ENCODE measurements around the gene CADM4.

Gene CADM4

DNA sequence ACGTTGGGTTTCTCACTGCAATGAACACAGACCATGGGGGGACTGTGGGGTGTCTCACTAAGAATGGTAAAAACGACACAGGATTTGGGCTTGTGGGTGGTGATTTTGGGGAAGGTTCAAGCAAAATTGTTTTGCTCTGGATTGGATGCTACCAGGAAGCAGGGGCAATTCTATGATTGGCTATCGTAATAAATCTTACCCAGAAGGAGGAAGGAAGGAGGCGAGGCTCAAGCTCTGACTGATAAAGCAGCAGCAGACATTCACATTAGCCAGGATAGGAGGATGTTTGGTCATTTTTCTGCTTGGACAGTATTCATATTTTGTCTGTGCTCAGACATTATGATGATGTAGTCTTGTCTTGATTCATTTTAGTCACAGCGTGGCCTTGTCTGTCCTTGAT is 41.8 kb downstream of the CADM4 start:
- DNase-seq (ENCODE audit: low read depth): no peak
- TF ChIP-seq, protein P1, sequence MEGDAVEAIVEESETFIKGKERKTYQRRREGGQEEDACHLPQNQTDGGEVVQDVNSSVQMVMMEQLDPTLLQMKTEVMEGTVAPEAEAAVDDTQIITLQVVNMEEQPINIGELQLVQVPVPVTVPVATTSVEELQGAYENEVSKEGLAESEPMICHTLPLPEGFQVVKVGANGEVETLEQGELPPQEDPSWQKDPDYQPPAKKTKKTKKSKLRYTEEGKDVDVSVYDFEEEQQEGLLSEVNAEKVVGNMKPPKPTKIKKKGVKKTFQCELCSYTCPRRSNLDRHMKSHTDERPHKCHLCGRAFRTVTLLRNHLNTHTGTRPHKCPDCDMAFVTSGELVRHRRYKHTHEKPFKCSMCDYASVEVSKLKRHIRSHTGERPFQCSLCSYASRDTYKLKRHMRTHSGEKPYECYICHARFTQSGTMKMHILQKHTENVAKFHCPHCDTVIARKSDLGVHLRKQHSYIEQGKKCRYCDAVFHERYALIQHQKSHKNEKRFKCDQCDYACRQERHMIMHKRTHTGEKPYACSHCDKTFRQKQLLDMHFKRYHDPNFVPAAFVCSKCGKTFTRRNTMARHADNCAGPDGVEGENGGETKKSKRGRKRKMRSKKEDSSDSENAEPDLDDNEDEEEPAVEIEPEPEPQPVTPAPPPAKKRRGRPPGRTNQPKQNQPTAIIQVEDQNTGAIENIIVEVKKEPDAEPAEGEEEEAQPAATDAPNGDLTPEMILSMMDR (IDR thresholded peaks at IDR 0.05; ENCODE audit: low read length, missing control alignments): no peak
- peak overlapping the region; percentile 94 for H3K4me3 ChIP-seq (replicated peaks; ENCODE audit: low read depth, low read length)

DNA sequence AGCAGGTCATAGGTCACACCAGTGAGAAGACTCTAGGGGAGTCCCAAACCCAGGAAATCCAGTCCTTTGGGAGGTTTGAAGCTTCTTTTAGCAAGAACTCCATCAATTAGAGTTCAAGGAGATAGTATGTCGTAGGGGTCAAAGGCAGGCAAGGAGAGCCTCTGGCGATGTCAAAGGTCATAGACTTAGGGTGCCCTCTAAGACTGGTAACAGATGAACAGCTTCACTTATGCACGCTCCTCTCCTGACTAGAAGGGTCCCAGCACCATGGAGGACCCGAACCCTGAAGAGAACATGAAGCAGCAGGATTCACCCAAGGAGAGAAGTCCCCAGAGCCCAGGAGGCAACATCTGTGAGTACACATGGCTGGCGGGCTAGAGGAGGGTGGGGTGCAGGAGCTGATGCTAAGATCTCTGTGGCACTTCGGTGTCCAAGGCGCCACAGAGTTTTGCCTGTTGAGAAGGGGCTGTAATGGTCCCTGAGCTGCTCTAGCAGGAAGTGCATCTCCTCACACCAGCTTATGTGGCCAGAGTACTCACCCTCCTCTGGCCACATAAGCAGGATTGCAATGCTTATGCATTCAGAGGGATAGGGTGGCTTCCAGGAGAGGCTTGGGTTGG is 42.7 kb downstream of the CADM4 start:
- TF ChIP-seq, protein P1 (IDR thresholded peaks at IDR 0.05; ENCODE audit: low read length, missing control alignments): no peak
- peak overlapping the region; percentile 94 for H3K4me3 ChIP-seq (replicated peaks; ENCODE audit: low read depth, low read length)
- DNase-seq (ENCODE audit: low read depth): no peak

DNA sequence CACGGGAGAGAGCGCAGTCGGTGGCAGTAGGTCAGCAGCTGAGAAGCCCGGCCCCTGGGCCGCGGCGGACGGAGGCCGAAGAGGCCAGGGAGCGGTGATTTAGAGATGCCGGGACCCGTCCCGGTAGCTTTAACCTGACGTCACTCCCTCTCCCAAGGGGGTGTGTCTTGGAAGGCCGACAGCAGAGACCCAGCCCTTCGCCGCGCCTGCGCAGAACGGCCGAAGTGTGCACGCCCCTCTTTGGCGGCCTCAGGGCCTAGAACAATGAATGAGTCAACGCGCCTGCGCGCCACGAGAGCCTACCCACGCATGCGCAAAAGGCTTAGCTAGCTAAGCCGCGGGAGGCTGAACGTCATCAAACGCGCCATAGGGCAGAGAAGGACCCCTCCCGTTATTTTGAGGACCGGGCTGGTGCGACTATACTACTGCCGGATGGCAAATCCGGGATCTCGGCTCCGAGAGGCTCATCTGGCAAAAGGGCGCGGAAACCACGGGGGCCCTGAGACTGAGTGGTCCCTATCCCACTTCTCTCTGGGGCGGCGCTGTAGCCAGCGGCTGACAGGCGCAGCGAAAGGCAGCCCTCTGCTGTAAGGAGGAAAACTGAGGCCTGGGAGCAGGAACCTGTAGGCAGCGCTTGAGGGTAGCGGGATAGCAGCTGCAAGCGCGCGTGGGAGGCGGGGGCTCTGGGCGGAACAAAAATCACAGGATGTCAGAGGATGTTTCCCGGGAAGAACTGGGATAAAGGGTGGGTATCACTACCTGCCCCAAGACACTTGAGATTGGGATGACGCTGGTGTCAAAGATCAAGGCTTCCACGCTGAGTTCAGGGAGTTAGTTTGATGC is 43.4 kb downstream of the CADM4 start, which contains the start of the genes IRGQ and ZNF576:
Gene IRGQ, minus strand, starts transcription at position 136 of the 843 bp plus-strand sequence. CDS start 796 bp downstream, outside the sequence.
Gene ZNF576, plus strand, starts transcription at position 597 of the 843 bp plus-strand sequence. CDS start 514 bp downstream, outside the sequence.
- H3K4me3 ChIP-seq (replicated peaks; ENCODE audit: low read depth, low read length): peak within 1 kb of the TSS; percentile 94
- peak; percentile 100 for DNase-seq (ENCODE audit: low read depth)
- TF ChIP-seq, protein P1 (IDR thresholded peaks at IDR 0.05; ENCODE audit: low read length, missing control alignments): no peak

DNA sequence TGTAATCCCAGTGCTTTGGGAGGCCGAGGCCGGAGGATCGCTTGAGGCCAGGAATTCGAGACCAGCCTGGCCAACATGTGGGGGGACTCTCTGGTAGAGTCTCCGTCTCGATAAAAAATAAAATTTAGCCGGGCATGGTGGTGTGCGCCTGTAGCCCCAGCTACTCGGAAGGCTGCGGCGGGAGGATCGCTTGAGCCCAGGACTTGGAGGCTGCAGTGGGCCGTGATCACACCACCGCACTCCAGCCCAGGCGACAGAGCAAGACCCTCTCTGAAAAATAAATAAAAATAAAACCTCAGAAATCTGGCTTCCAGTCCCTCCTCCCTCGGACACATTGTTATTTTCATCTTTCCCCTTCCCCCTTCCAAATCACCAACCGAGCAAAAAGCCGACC is 44.0 kb downstream of the CADM4 start:
- H3K4me3 ChIP-seq (replicated peaks; ENCODE audit: low read depth, low read length): peak overlapping the region; percentile 84
- TF ChIP-seq, protein P1 (IDR thresholded peaks at IDR 0.05; ENCODE audit: low read length, missing control alignments): no peak
- DNase-seq (ENCODE audit: low read depth): no peak

DNA sequence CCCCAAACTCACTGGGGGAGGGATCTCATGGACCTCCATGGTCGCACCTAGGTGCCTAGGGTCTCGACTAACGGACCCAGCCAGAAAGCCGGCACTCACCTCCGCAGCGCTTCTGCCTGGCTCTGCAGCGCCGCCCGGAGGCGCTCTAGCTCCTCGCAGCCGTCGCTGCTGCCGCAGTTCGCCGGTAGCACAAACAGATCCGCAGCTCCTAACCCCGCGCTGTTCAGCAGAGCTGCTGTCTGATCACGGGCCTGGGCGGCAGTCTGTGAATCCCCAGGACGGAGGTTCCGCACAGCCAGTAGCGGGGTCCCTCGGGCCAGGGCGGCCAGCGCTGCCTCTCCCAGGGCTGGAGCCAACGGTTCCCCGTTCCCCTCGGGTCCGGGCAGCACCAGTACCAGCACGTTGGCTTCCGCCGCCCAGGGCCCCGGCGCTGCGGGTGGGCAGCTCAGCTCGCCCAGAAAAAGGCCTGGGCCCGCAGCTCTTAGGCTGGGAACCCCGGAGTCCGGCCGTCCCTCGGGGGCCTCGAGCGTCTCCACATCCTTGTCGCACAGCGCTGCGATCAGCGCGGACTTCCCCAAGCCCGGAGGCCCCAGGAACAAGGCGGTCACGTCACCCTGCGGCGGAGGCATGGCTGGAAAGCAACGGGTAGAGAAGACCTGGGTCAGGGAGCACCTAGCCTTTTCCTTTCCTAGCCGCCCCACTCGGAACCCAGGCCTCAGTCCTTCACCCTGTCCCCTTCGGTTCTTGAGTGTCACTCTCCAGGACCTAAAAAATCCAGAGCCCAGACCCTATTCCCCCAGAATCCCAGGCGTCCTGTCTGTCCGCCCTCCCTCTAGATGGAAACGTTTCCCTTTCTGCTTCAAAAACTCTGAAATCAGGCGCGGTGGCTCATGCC is 44.7 kb downstream of the CADM4 start:
- TF ChIP-seq, protein P1 (IDR thresholded peaks at IDR 0.05; ENCODE audit: low read length, missing control alignments): peak; percentile 86
- peak overlapping the region; percentile 84 for H3K4me3 ChIP-seq (replicated peaks; ENCODE audit: low read depth, low read length)
- peak; percentile 76 for DNase-seq (ENCODE audit: low read depth)

DNA sequence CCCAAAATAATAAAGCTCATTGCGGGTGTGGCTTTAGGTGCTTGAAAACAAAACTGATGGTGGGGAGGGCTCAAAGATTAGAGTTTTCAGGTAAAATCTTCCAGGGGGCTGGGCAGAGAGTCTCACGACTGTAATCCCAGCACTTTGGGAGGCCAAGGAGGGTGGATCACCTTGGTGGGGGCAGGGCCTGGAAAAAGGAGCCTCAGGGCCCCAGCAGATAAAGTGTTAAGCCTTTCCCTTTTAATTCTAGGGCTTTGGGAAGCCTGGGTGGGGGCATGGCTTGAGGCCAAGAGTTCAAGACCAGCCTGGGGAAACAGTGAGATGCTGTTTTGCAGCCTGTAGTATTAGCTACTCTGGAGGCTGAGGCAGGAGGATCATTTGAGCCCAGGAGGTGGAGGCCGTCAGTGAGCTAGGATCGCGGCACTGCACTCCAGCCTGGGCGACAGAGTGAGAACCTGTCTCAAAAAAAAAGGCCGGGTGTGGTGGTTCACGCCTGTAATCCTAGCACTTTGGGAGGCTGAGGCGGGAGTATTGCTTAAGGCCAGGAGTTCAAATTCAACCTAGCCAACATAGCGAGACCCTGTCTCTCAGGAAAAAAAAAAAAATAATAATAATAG is 45.5 kb downstream of the CADM4 start:
- H3K4me3 ChIP-seq (replicated peaks; ENCODE audit: low read depth, low read length): peak overlapping the region; percentile 84
- no peak for DNase-seq (ENCODE audit: low read depth)
- TF ChIP-seq, protein P1 (IDR thresholded peaks at IDR 0.05; ENCODE audit: low read length, missing control alignments): no peak
